ENCODE results near the gene XPNPEP2.
"Not testable (repeated sequence)": the region's sequence is repeated elsewhere in the genome, so short reads cannot be mapped to it uniquely, and the experiment has no call there.

Gene XPNPEP2

GRCh38 chrX:129720741-129721140 is 18.0 kb upstream of the XPNPEP2 start:
- DNase-seq, result no peak

- DNase-seq, result no peak
These were observed 17.4 kb upstream of the XPNPEP2 start for GRCh38 chrX:129721414-129721813.

GRCh38 chrX:129721870-129722269 is 16.9 kb upstream of the XPNPEP2 start:
- DNase-seq, result no peak

GRCh38 chrX:129723511-129723910 is 15.3 kb upstream of the XPNPEP2 start:
- DNase-seq, result no peak

GRCh38 chrX:129724754-129725153 is 14.0 kb upstream of the XPNPEP2 start:
- DNase-seq, result no peak

- no peak for DNase-seq
These were observed 12.3 kb upstream of the XPNPEP2 start for GRCh38 chrX:129726307-129727111.

- DNase-seq, result no peak
These were observed 10.7 kb upstream of the XPNPEP2 start for GRCh38 chrX:129728061-129728460.

- no peak for DNase-seq
These were observed 7.6 kb upstream of the XPNPEP2 start for GRCh38 chrX:129731228-129731627.

- DNase-seq, result no peak
These were observed 5.9 kb upstream of the XPNPEP2 start for GRCh38 chrX:129732857-129733256.

GRCh38 chrX:129733335-129733734 is 5.4 kb upstream of the XPNPEP2 start:
- DNase-seq, result no peak

- DNase-seq, result no peak
These were observed 2.3 kb upstream of the XPNPEP2 start for GRCh38 chrX:129736491-129736890.

GRCh38 chrX:129737916-129738315 is 863 bp upstream of the XPNPEP2 start:
- no peak for DNase-seq

GRCh38 chrX:129739578-129739977 is 799 bp downstream of the XPNPEP2 start:
- DNase-seq, result no peak

- no peak for DNase-seq
These were observed 3.3 kb downstream of the XPNPEP2 start for GRCh38 chrX:129741880-129742758.

GRCh38 chrX:129742759-129743152 is 4.0 kb downstream of the XPNPEP2 start:
- not testable (repeated sequence) for DNase-seq

GRCh38 chrX:129743821-129744220 is 5.0 kb downstream of the XPNPEP2 start:
- no peak for DNase-seq

- no peak for DNase-seq
These were observed 6.1 kb downstream of the XPNPEP2 start for GRCh38 chrX:129744861-129745321.

GRCh38 chrX:129746557-129747470 is 8.0 kb downstream of the XPNPEP2 start:
- DNase-seq, result no peak

- no peak for DNase-seq
These were observed 8.8 kb downstream of the XPNPEP2 start for GRCh38 chrX:129747533-129747932.

- no peak for DNase-seq
These were observed 9.5 kb downstream of the XPNPEP2 start for GRCh38 chrX:129748305-129748704.

GRCh38 chrX:129749069-129749468 is 10.3 kb downstream of the XPNPEP2 start:
- no peak for DNase-seq

GRCh38 chrX:129750971-129751370 is 12.2 kb downstream of the XPNPEP2 start:
- DNase-seq, result no peak

Data from NCI-H2171 treated with DMSO at 0.1 percent for 48 hours (cell line).